Left lobe of liver (tissue), 2 donors: ENCODE data around the gene DEFB129. TPM values are rescaled to one million over a fixed set of nuclear protein-coding genes. Genes with fewer than 3 reads are reported as not detected.
A peak's percentile ranks its signal among the peaks of the same experiment; 100 is the strongest.
"Not testable (repeated sequence)": the region's sequence is repeated elsewhere in the genome, so short reads cannot be mapped to it uniquely, and the experiment has no call there.

Experiments used
- ATAC-seq: fragments of 200-7000 bp; cut with Tn5 transposase; one replicate; pipeline ENCODE4 v1.9.1; 2020; ENCODE audit warnings: mild to moderate bottlenecking, moderate library complexity
- DNase-seq: peaks from one replicate; pipeline ENCODE4 v3.0.0-alpha.2; 2020; ENCODE audit warnings: low spot score
- total RNA-seq: library from RNA; stranded (reverse); gene quantifications from one replicate; pipeline ENCODE4 v1.2.1, GENCODE V29; 2021
- donor health status: DM: no; HTN: no; CAD: no; lungs with moderate emphysema.
- donor health status: DM: no; HTN: yes; CAD: no.

The DEFB129 gene, protein sequence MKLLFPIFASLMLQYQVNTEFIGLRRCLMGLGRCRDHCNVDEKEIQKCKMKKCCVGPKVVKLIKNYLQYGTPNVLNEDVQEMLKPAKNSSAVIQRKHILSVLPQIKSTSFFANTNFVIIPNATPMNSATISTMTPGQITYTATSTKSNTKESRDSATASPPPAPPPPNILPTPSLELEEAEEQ
- not detected for total RNA-seq

DNA sequence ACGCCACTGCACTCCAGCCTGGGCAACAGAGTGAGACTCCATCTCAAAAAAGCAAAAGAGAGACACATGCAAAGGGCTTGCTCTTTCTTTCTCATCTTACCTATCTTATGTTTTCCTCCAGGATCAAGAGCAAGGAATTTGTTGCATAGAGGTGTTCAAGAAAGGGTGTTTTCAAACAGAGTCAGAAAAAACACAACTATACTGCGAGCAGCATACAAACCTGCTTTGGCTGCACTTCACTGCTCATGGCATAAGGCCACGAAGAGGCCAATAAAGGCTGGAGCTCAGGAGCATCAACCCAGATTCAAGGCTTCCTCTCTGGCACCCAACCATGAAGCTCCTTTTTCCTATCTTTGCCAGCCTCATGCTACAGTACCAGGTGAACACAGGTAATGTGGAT, at the start of gene DEFB129:
DEFB129 (plus strand) TSS at position 301 of the 400 bp plus-strand sequence; CDS start at position 332, 31 bp downstream.
- DNase-seq (no peak), ATAC-seq (no peak)

DNA sequence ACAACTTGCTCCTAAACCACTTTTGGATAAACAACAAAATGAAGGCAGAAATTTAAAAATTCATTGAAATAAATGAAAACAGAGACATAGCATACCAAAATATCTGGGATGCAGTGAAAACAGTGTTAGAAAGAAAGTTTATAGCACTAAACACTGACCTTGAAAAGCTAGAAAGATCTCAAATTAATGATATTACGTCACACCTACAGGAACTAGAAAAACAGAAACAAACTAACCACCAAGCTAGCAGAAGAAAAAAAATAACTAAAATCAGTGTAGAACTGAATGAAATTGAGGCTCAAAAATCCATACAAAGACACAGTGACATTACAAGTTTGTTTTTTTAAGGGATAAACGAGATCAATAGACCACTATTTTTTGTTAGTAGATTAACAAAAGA, 42.8 kb upstream of the DEFB129 start:
- ATAC-seq, result no peak
- DNase-seq, result no peak

DNA sequence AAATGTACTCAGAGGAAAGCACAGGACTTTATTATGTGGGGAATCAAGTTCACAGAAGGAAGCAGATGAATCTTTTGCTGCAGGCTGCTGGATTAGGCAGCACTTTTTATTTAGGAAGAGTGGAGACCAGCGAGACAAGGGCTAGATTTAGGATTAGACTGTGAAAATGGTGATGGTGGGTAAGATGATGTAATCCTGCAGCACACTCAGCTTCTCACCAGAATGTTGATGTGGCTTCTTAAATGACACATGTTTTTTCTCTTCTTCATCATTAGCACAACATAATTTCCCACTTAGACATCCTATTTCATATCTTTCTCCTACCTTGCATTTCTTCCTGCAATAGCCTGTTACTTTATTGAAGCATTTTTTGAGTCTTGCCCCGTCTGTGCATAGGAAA, 39.3 kb upstream of the DEFB129 start:
- ATAC-seq (no peak), DNase-seq (no peak)

DNA sequence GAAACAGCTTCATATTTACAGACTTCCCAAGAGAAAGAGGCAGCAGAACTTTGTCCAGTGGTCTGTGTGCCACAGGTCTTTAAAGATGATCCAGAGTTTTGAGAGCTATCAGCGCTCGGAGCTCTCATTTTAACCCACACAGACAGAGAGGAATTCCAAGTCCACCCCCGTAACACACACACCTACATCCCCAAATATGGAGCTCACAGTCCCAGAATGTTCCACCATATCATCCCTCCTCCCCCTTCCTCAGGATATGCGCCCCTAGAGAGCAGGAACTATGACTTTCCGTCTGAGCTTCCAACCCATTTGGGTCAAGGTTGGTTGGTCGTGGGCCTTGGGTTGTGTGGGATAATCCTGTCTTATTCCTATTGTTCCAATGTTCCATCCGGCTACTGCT, 37.4 kb upstream of the DEFB129 start, which contains the start of gene DEFB128:
DEFB128 (minus strand) TSS at position 101 of the 400 bp plus-strand sequence; CDS start at position 13, 88 bp downstream.
- no peak for DNase-seq
- no peak for ATAC-seq

DNA sequence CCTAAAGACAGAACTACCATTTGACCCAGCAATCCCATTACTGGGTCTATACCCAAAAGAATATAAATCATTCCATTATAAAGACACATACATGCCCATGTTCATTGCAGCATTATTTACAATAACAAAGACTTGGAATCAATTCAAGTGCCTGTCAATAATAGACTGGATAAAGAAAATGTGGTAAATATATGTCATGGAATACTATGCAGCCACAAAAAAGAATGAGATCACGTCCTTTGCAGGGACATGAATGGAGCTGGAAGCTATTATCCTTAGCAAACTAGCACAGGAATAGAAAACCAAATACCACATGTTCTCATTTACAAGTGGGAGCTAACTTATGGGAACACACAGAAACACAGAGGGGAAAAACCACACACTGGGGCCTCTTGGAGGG, 28.8 kb upstream of the DEFB129 start:
- ATAC-seq, result no peak
- DNase-seq, result no peak

DNA sequence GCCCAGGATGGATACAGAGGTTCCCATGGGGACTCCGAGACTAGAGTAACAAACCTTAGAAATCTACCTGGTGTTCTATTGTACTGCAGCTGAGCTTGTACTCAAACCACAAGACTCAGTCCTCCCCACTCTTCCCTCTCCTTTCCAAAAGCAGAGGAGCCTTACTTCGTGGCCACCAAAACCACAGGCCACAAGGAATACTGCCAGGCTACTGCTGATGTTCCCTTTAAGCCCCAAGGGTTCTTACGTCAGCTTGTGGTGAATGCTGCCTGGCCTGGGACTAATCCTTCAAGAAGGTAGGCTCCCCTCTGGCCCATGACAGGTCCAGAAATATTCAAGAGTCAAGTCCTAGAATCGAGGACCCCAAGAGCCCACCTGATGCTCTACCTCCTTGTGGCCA, 27.1 kb upstream of the DEFB129 start:
- DNase-seq (no peak), ATAC-seq (no peak)

DNA sequence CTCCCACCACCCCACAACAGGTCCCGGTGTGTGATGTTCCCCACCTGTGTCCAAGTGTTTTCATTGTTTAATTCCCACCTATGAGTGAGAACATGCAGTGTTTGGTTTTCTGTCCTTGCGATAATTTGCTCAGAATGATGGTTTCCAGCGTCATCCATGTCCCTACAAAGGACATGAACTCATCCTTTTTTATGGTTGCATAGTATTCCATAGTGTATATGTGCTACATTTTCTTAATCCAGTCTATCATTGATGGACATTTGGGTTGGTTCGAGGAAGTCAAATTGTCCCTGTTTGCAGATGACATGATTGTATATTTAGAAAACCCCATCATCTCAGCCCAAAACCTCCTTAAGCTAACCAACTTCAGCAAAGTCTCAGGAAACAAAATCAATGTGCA, 23.4 kb upstream of the DEFB129 start:
- not testable (repeated sequence) for ATAC-seq, DNase-seq

DNA sequence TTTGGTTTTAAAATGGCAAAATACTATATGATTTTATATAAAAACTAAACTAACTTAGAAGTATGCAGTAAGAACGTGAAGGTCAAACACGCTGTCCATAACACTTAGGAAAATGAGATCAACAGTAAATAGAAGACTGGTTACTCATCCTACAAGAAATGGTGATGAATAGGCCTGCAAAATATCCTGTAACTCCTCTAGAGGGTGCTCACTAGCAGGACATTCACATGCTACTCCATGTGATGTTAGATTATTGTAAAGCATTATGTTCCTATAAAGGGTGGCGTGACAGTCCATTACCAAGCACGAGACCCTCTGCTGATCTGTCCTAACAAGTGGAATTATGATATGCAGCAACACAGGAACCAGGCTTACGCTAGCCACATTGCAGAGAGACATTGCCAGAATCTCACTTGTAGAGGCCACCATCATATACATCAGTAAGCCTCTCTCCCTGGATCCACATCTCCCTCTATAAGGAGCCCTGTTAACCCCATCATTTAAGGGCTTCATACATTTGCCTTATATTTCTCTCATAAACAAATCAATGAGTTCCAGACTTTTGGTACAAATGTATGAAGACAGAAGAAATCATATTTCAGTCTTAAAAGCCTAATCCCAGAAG, 18.0 kb upstream of the DEFB129 start:
- ATAC-seq (peak; percentile 90), DNase-seq (no peak)

DNA sequence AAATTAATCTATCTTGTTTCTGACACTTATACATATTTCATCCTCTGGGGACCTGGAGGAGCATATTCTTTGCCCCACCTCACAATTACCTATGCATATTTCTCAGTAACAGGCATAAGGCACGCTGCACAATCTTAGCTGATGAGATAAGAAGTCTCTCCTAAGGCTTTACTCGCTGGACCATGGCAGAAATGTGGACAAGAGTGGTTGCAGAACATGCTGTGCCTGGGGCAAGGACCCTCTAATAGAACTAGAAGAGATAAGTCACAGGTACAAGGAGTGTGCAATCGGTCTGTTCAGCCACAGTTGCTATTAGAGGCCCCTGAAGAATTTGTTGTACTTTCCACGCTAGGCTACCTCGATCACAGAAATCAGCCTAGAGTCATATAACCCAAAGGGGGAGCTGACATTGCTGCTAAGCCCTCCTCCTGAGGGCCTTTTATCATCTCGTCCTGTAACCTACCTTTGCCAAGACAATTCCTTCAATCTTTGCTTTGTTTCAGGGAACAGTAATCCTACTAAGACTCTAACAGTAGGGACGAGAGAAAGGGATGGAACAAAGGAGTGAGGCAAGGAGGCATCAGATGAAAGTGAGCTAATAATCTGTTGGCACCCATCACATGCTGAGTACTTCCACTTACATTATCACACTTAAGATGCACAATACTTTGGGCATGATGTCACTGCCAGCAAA, 16.1 kb upstream of the DEFB129 start:
- ATAC-seq (no peak), DNase-seq (no peak)

DNA sequence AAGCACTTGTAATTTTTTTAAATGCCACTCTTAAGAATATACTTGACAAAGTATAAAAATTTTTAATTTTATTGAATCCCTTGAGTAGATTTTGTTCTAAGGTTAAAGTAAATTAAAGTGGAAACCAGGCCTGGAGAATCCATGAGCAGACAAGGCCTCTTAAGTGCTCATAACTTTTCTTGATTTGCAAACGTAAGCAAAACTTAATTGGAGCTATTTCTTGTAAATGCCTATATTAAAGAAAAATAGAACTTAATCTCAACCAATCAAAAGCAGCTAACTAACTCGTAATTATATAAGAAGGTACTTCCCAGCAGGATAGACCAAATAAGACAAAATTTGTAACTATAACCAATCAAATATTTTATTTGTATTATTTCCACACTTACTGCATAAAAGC, 12.7 kb upstream of the DEFB129 start:
- ATAC-seq (no peak), DNase-seq (no peak)

DNA sequence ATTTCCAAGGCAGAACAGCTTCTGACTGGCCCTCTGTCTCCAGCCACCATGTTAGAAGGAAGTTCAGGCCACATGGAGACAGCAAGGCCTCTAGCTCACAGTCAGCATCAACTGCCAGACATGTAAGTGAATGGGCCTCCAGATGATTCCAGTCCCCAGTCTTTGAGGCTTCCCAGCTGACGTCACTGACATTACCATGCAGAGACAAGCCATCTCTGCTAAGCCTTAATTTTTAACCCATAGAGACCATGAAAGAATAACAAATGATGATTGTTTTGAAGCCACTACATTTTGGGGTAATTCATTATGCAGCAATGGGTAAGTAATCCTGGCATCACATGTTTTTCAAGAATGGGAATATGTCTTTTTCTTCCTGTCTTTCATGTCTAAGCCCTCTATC, 11.3 kb upstream of the DEFB129 start:
- ATAC-seq, result no peak

DNA sequence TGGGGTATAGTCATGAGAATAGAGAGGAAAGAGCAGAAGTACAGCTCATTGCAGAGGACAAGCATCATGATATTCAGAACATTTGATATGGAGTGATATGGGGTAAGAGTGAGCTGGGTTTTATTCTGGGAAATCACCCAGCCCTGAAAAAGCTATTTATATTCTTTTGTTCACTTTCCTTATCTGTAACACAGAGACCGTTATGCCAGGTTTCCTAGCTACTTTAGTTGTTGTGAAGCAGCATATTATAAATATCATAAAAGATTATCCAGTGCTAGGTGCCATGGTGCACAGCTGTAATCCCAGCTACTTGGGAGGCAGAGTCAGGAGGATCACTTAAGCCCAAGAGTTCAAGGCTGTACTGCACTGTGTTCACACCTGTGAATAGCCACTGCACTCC, 9.8 kb upstream of the DEFB129 start:
- no peak for DNase-seq
- ATAC-seq, result no peak

More for the DNA sequence above, 11.3 kb upstream of the DEFB129 start:
- DNase-seq, result no peak

DNA sequence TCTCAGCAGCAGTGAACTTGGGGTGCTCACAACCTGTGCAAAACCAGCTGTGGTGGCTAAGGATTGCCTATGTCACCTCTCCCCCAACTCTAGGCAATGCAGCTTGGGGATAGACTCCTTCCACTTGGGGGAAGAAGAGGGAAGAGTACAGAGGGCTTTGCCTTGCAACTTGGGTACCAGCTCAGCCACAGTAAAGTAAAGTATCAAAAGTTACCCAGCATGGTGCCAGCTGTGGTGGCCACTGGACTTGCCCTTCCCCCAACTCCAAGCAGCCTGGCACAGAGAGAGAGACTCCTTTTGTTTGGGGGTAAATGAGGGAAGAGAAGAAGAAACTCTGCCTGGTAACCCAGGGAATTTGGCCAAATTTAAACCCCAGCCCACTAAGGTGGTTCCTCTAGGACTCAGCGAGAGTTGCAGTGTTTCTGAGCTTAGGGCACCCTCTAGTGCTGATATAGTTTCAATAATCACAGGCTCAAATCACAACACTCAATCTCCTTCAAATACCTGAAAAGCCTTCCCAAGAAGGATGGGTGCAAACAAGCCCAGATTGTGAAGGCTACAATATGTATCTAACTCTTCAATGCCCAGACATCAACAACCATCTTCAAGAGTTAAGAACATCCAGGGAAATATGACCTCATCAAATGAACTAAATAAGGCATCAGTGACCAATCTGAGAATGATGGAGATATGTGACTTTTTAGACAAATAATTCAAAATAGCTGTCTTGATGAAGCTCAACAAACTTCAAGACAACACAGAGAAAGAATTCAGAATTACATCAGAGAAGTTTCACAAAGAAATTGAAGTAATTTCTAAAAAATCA, 7.6 kb upstream of the DEFB129 start:
- DNase-seq (no peak), ATAC-seq (peak; percentile 71)

DNA sequence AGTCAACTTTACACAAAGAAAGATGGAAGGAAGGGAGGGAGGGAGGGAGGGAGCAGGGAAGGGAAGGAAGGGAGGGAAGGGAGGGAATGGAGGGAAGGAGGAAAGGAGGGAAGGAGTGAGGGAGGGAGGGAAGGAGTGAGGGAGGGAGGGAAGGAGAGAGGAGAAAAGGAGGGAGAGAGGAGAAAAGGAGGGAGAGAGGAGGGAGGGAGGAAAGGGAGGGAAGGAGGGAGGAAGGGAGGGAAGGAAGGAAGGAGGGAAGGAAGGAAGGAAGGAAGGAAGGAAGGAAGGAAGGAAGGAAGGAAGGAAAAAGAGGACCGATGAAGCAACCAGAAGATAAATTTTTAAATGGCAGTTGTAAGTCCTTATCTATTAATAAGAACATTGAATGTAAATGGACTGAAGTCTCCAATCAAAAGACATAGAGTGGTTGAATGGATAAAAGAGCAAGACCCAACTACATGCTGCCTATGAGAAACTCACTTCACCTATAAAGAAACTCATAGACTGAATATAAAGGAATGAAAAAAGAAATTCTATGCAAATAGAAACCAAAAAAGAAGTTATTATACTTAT, 5.7 kb upstream of the DEFB129 start:
- ATAC-seq, result no peak
- no peak for DNase-seq

DNA sequence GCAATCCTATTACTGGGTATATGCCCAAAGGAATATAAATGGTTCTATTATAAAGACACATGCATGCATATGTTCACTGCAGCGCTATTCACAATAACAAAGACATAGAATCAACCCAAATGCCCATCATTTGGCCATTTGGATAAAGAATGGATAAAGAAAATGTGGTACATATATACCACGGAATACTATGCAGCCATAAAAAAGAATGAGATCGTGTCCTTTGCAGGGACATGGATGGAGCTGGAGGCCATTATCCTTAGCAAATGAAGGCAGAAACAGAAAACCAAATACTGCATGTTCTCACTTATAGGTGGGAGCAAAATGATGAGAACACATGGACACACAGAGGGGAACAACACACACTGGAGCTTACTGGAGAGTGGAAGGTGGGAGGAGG, 1.2 kb upstream of the DEFB129 start:
- ATAC-seq, result not testable (repeated sequence)

DNA sequence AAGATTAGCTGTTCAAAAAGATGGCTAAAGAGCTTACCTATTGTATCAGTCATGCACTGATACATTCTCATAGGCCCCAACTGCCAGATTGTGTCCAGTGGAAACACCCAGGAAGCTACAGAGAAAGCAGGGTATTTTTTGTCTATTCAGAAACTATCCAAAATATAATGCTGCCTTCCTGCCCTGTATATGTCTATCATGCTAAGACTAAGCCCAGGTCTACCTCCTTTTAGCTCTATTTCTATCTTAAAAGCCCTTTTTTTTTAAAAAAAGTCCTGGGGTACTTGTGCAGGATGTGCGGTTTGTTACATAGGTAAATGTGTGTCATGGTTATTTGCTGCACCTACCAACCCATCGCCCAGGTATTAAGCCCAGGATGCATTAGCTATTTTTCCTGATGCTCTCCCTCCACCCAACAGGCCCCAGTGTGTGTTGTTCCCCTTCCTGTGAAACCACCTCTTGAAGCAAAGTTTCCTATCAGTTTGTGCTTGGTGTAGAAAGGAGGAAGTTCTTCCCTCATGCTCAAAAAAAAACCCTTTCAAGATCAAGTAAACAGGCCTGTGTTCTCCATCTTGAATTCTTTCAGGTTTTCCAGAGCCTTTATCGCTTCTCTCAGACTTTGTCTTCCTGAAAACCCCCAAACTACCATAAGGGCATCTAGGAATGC, 514 bp downstream of the DEFB129 start:
- DNase-seq, result no peak
- no peak for ATAC-seq

More for the DNA sequence above, 1.2 kb upstream of the DEFB129 start:
- DNase-seq, result not testable (repeated sequence)

DNA sequence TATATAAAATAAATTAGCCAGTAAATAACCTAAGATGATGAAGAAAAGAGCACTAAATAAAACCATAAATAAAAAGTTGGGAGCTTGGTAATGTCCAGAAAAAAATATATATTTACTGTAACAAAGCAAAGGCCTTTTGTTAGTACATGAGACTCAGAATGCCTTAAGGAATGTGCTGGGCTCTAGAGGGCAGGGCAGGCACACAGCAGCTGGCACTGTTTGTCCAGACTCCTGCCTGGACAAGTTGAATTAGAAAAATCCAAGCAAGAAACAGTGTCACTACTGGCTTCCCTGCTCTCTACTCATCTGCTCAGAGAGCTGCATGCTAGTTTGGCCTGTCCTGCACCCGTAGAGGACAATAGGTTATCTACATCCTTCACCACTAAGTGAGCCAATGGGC, 8.8 kb downstream of the DEFB129 start:
- DNase-seq (no peak), ATAC-seq (peak; percentile 86)

DNA sequence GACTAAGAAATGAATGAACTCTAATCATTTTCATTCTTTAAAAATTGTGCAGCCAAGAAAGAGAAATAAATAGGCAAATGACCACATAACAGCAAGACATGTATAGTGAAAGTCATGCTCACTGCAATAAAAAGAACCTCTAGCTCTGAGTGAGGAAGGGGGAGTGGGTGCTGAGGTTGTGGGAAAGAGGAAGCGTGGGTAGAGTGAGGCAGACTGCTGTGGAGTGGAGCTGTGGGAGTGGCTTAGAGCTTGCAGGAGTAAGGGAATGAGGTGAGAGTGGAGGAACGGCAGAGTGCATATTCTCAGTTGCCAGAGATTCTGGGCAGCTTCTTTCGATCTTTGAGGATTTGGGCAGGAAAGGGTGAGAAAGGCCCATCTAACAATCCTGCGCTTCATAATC, 10.4 kb downstream of the DEFB129 start:
- ATAC-seq (peak; percentile 50), DNase-seq (no peak)

DNA sequence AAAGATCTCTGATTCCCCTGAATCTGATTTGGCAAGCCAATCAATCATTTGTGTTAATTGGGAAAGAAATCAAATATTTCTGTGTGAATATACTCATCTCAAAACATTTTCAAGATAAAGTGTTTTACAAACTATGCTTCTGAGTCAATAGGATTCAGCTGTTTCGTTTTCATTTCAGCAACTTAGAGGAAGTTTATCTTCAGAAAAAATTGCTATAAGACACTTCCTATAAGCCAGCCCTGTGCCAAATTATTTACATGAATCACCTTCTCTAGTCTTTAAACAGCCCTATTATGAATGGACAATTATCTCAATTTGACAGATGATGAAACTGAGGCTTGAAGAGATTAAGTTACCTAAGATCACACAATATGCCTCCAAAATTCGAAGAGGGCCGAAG, 10.9 kb downstream of the DEFB129 start:
- ATAC-seq (no peak), DNase-seq (no peak)

DNA sequence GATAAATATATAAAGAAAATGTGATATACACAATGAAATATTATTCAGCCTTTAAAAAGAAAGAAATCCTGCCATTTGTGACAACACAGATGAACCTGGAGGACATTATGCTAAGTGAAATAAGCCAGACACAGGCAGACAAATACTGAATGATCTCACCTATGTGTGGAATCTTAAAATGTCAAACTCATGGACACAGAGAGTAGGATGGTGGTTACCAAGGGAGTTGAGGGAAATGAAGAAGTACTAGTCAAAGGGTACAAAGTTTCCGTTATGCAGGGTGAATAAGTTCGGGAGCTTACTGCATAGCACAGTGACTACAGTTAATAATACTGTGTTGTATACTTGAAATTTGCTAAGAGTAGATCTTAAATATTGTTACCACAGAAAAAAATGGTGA, 15.8 kb downstream of the DEFB129 start:
- no peak for DNase-seq
- no peak for ATAC-seq
